DOHH2 (cell line): ENCODE measurements around the gene PRKN.

ENCODE experiments used
- H3F3A ChIP-seq: fragments of 200-600 bp; sonication (generic), shearing (Covaris generic); 2 replicates; pipeline ENCODE4 v1.6.0; 2016; ENCODE audit warnings: antibody characterized with exemption, mild to moderate bottlenecking; ENCODE audit not compliant: control insufficient read depth, insufficient read depth
- H3K27ac ChIP-seq: fragments of 200-600 bp; sonication (generic); 2 replicates; pipeline ENCODE4 v1.5.1; 2014; ENCODE audit warnings: low read depth, mild to moderate bottlenecking, low read length, moderate library complexity
- H3K27me3 ChIP-seq: fragments of 200-600 bp; sonication (generic); 2 replicates; pipeline ENCODE4 v1.6.1; 2014; ENCODE audit warnings: mild to moderate bottlenecking, low read length, mixed read lengths; ENCODE audit not compliant: control insufficient read depth
- H3K36me3 ChIP-seq: fragments of 200-600 bp; sonication (generic); 2 replicates; pipeline ENCODE4 v1.6.1; 2014; ENCODE audit warnings: mild to moderate bottlenecking, low read length, moderate library complexity, mixed read lengths; ENCODE audit not compliant: control insufficient read depth
- H3K4me1 ChIP-seq: fragments of 200-600 bp; sonication (generic); 2 replicates; pipeline ENCODE4 v1.6.1; 2014; ENCODE audit warnings: mild to moderate bottlenecking, low read length, mixed read lengths; ENCODE audit not compliant: control insufficient read depth
- H3K4me2 ChIP-seq: fragments of 200-600 bp; sonication (generic); 2 replicates; pipeline ENCODE4 v1.6.0; 2014; ENCODE audit warnings: mild to moderate bottlenecking, low read length, moderate library complexity
- H3K4me3 ChIP-seq: fragments of 200-600 bp; sonication (generic); 2 replicates; pipeline ENCODE4 v1.5.1; 2014; ENCODE audit warnings: mild to moderate bottlenecking, low read length, mixed read lengths
- H3K79me2 ChIP-seq: fragments of 200-600 bp; sonication (generic); 2 replicates; pipeline ENCODE4 v1.6.1; 2014; ENCODE audit warnings: mild to moderate bottlenecking, low read length, mixed read lengths; ENCODE audit not compliant: control insufficient read depth
- H3K9me2 ChIP-seq: fragments of 200-600 bp; sonication (generic); replicated peaks from 2 replicates; pipeline ENCODE4 v1.6.1; 2014; ENCODE audit warnings: mild to moderate bottlenecking, low read length, mixed read lengths; ENCODE audit not compliant: control insufficient read depth
- H3K9me3 ChIP-seq: fragments of 200-600 bp; sonication (generic); 2 replicates; pipeline ENCODE4 v1.6.1; 2014; ENCODE audit warnings: antibody characterized with exemption, low read length, mixed read lengths; ENCODE audit not compliant: control insufficient read depth, insufficient read depth
- H4K20me1 ChIP-seq: fragments of 200-600 bp; sonication (generic); 2 replicates; pipeline ENCODE4 v1.6.0; 2014; ENCODE audit warnings: low read depth, mild to moderate bottlenecking, antibody characterized with exemption, low read length, moderate library complexity; ENCODE audit not compliant: control insufficient read depth, insufficient read depth
- CTCF ChIP-seq: fragments of 200-600 bp; sonication (generic); IDR thresholded peaks from one replicate; pipeline ENCODE4 v1.5.1; 2014; ENCODE audit warnings: antibody characterized with exemption, mild to moderate bottlenecking, low read depth, low read length; ENCODE audit not compliant: poor library complexity, severe bottlenecking
- EZH2phosphoT487 ChIP-seq: fragments of 200-600 bp; sonication (generic); IDR thresholded peaks from 2 replicates; pipeline ENCODE4 v1.6.1; 2017; ENCODE audit warnings: borderline replicate concordance, mild to moderate bottlenecking, antibody characterized with exemption, low read length, moderate library complexity, mixed read lengths

Gene PRKN

GRCh38 chr6:162239330-162239729, 488.2 kb downstream of the PRKN start:
- H3K4me2 ChIP-seq: no peak overlapping the region
- H4K20me1 ChIP-seq: no peaks in the 10 kb centered on the region
- no peaks in the 10 kb centered on the region for H3K9me2 ChIP-seq
- H3K4me3 ChIP-seq: no peak overlapping the region
- H3K27ac ChIP-seq: no peak overlapping the region
- no peaks in the 10 kb centered on the region for H3F3A ChIP-seq
- H3K9me3 ChIP-seq: no peaks in the 10 kb centered on the region
- TF ChIP-seq CTCF: no peak
- no peaks in the 10 kb centered on the region for H3K79me2 ChIP-seq
- H3K36me3 ChIP-seq: no peaks in the 10 kb centered on the region
- no peaks in the 10 kb centered on the region for H3K4me1 ChIP-seq
- H3K27me3 ChIP-seq: no peaks in the 10 kb centered on the region

DNA sequence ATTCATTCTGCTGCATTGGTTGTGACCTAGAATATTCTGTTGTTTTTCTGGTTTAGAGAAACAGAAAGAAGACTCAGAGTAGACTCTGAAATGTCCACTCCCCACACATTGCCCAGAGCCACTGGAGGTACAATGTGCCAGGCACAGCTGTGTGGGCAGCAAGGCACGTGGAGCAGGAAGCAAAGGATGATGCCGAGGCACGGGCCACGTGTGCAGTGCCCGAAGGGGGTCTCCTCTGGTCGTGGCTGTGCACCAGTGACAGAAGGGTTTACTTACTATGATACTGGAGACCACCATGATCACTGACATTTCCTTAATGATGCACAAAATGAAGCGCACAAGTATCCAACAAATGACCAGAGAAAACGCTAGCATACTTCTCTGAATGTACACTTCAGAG, 488.9 kb downstream of the PRKN start:
- H3K9me2 ChIP-seq: no peaks in the 10 kb centered on the region
- TF ChIP-seq EZH2phosphoT487: no peak
- no peak for TF ChIP-seq CTCF
- no peaks in the 10 kb centered on the region for H3K4me1 ChIP-seq
- H3K36me3 ChIP-seq: no peaks in the 10 kb centered on the region
- H3K27me3 ChIP-seq: no peaks in the 10 kb centered on the region
- H3K4me2 ChIP-seq: no peak overlapping the region
- no peaks in the 10 kb centered on the region for H4K20me1 ChIP-seq
- no peaks in the 10 kb centered on the region for H3F3A ChIP-seq
- no peaks in the 10 kb centered on the region for H3K9me3 ChIP-seq
- H3K79me2 ChIP-seq: no peaks in the 10 kb centered on the region
- H3K4me3 ChIP-seq: no peak overlapping the region
- H3K27ac ChIP-seq: no peak overlapping the region

DNA sequence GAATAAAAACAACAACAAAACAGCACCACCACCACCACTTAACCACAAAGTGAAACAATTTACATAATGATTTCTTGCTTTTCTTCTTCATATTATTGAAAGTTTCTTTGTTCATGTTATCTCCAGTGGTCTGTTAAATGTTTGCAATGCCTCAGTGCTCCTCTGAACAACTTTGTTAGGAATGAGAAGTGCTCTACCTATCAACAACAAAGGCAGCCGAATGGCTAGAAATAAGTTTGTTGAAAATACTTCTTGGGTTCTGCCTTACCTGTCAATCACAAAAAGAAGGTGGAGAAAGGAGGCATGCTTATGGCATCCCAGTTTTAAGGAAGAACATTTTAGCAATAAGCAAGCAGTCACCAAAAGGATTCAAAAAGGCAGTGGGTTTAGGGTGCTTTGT, 490.2 kb downstream of the PRKN start:
- Histone ChIP-seq H3F3A (no peaks in the 10 kb centered on the region), H3K27ac (no peak overlapping the region), H3K9me2 (no peaks in the 10 kb centered on the region), H3K36me3 (no peaks in the 10 kb centered on the region), H4K20me1 (no peaks in the 10 kb centered on the region), H3K4me3 (no peak overlapping the region), H3K79me2 (no peaks in the 10 kb centered on the region), H3K27me3 (no peaks in the 10 kb centered on the region), H3K9me3 (no peaks in the 10 kb centered on the region), H3K4me2 (no peak overlapping the region), H3K4me1 (no peaks in the 10 kb centered on the region)
- TF ChIP-seq CTCF (no peak), EZH2phosphoT487 (no peak)

GRCh38 chr6:162234631-162235030, 492.9 kb downstream of the PRKN start:
- Histone ChIP-seq H3K27me3 (no peaks in the 10 kb centered on the region), H3K4me2 (no peak overlapping the region), H3K36me3 (no peaks in the 10 kb centered on the region), H3F3A (no peaks in the 10 kb centered on the region), H3K79me2 (no peaks in the 10 kb centered on the region), H3K4me3 (no peak overlapping the region), H4K20me1 (no peaks in the 10 kb centered on the region), H3K9me2 (no peaks in the 10 kb centered on the region), H3K9me3 (no peaks in the 10 kb centered on the region), H3K27ac (no peak overlapping the region), H3K4me1 (no peaks in the 10 kb centered on the region)
- TF ChIP-seq EZH2phosphoT487: no peak
- TF ChIP-seq CTCF: no peak
